Colonic mucosa (tissue), 4 donors: ENCODE results near the gene PTPN18. TPM values are rescaled to one million over a fixed set of nuclear protein-coding genes. Genes with fewer than 3 reads are reported as not detected.

Source experiments
- DNase-seq: peaks from one replicate; pipeline ENCODE4 v3.0.0-alpha.2; 2020
- H3K27ac ChIP-seq: fragments of 200-600 bp; one replicate; pipeline ENCODE4 v1.8.0; 2021
- H3K27me3 ChIP-seq: fragments of 200-600 bp; one replicate; pipeline ENCODE4 v1.8.0; 2021
- H3K36me3 ChIP-seq: fragments of 200-600 bp; one replicate; pipeline ENCODE4 v1.8.0; 2021
- H3K4me1 ChIP-seq: fragments of 200-600 bp; one replicate; pipeline ENCODE4 v1.8.0; 2021; ENCODE audit warnings: mild to moderate bottlenecking
- H3K4me3 ChIP-seq: fragments of 200-600 bp; one replicate; pipeline ENCODE4 v1.8.0; 2021
- H3K9ac ChIP-seq, 2 donors: one replicate each; pipeline ENCODE4 v1.7.0; 2013; ENCODE audit warnings: control low read depth in 2 of 2, low read depth in 2 of 2, low read length in 2 of 2
- H3K9me3 ChIP-seq: fragments of 200-600 bp; one replicate; pipeline ENCODE4 v1.8.0; 2021
- intact Hi-C: fragments of 100-400 bp; cut with DNase I; formaldehyde crosslinking; loops from one replicate; pipeline ENCODE4 v1.14.1; 2022
- total RNA-seq, 2 donors: library from RNA; stranded (reverse); fragmentation: NEBNext Ultra II Directional in 1 of 2; extraction: Animal tissue kit (Norgen Biotek cat#: 25700) in 1 of 2; gene quantifications; one replicate each; pipeline ENCODE4 v1.2.1, GENCODE V29; 2021
- TF ChIP-seq, protein P1 (sequence below): fragments of 200-600 bp; IDR thresholded peaks from one replicate; pipeline ENCODE4 v1.8.0; 2022; ENCODE audit warnings: antibody characterized with exemption, mild to moderate bottlenecking
- donor health status: healthy.
- donor health status: DM: no; HTN: no; CAD: no.
- donor health status: DM: no; HTN: no; CAD: no.

The PTPN18 gene
- total RNA-seq, 2 donors from 2014 or later: 85.0 to 160 TPM

DNA sequence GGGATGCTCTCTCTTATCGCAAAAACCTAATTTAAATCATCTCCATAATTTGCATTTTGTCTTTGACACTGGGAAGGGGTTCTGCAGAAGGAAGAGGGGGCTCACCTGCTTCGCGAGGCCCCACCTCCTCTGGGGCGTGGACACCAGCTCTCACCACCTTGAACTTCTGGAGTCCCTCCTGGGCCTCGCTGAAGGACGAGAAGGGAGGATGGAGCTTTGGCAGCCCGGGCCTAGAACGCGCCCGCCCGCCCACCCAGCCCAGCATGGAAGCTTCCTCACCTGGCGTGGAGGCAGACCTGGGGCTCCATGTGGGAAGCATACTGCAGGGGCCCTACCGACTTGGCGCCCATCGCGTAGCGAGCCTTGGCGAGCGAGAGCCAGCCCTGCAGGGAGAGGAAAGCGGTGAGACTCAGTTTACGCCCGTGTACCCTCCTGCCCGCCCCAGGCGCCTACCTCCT is 14.3 kb upstream of the PTPN18 start:
- H3K9me3 ChIP-seq: no peaks in the 10 kb centered on the region
- TF ChIP-seq, protein P1, sequence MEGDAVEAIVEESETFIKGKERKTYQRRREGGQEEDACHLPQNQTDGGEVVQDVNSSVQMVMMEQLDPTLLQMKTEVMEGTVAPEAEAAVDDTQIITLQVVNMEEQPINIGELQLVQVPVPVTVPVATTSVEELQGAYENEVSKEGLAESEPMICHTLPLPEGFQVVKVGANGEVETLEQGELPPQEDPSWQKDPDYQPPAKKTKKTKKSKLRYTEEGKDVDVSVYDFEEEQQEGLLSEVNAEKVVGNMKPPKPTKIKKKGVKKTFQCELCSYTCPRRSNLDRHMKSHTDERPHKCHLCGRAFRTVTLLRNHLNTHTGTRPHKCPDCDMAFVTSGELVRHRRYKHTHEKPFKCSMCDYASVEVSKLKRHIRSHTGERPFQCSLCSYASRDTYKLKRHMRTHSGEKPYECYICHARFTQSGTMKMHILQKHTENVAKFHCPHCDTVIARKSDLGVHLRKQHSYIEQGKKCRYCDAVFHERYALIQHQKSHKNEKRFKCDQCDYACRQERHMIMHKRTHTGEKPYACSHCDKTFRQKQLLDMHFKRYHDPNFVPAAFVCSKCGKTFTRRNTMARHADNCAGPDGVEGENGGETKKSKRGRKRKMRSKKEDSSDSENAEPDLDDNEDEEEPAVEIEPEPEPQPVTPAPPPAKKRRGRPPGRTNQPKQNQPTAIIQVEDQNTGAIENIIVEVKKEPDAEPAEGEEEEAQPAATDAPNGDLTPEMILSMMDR: no peak
- H3K4me1 ChIP-seq: peaks cover 6% of the 10 kb centered on the region
- no peaks in the 10 kb centered on the region for H3K27me3 ChIP-seq
- DNase-seq: peak; percentile 68
- H3K36me3 ChIP-seq: peaks cover 14% of the 10 kb centered on the region
- H3K4me3 ChIP-seq: peak overlapping the region; percentile 76
- peak overlapping the region; percentile 78 to 93 for H3K9ac ChIP-seq
- H3K27ac ChIP-seq: peak overlapping the region; percentile 91
- intact Hi-C loops: no loop called here

DNA sequence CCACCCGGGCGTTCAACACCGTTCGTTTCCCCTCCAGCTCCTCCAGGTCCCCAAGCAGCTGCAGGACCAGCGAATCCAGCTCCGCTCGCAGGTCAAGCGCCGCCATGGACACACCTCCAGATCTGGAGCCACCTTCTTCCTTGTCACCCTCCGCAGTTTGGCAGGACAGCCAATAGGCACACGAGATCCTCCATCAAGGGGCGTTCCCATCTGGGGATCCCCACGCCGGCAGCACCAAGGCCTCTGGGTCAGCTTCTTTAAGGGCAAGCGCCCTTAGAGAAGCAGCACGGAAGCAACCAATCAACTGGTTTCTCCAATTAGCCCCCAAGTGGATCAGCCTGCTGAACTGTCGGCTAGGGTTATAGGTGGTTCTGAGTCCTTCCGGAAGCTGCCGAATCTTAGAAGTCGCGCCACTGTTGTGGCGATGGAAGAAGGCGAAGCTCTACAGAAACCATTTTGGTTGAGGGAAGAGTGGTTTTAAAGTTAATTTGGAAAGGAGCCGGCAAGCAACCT is 13.8 kb upstream of the PTPN18 start:
- Histone ChIP-seq H3K4me1 (peaks cover 6% of the 10 kb centered on the region), H3K27me3 (no peaks in the 10 kb centered on the region), H3K27ac (peak overlapping the region; percentile 91), H3K9me3 (no peaks in the 10 kb centered on the region), H3K36me3 (peaks cover 14% of the 10 kb centered on the region), H3K9ac (peak overlapping the region; percentile 78 to 93), H3K4me3 (peak overlapping the region; percentile 76)
- DNase-seq: peak; percentile 93
- TF ChIP-seq, protein P1: no peak
- intact Hi-C loops: no loop called here

DNA sequence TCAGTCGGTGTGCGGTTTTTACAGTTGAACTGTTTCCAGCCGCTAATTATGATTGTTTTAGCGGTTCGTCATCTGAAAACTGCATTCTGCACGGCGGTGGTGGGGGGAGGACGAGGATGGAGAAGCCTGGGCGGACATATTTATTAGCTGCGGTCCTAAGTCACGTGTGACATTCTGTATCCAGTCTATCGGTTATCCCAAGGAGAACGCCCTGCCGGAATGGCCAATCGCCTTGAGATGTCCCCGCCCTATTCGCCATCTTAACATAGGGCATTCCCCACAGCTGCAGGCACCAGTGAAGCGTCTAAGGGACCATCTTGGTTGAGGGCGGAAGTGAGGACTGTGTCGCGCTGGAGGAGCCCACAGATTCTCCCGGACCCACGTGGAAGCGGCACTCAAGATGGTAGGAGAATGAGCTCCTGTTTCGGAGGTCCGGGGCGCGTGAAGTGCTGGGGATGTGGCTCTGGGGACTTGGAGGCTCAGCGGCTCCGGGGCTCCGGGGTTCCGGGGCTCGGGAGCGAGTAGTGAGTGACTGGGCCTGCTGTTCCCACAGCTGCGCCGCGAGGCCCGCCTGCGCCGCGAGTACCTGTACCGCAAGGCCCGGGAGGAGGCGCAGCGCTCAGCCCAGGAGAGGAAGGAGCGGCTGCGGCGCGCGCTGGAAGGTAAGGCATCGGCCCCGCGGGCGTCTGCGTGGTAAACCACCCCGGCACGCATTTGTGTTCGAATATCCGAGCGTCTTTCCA is 13.2 kb upstream of the PTPN18 start, which contains the start of gene IMP4:
TSS of gene IMP4 (plus strand) at position 365 of the 743 bp plus-strand sequence. CDS start at position 401, 36 bp downstream.
- peak within 1 kb of the TSS; percentile 91 for H3K27ac ChIP-seq
- H3K9ac ChIP-seq: peak within 1 kb of the TSS; percentile 78 to 93
- TF ChIP-seq, protein P1: peak; percentile 15
- no peaks in the 10 kb centered on the region for H3K27me3 ChIP-seq
- intact Hi-C loops: no loop called here
- no peaks in the 10 kb centered on the region for H3K9me3 ChIP-seq
- peak within 1 kb of the TSS; percentile 76 for H3K4me3 ChIP-seq
- H3K36me3 ChIP-seq: peaks cover 14% of the 10 kb centered on the region
- H3K4me1 ChIP-seq: peaks cover 6% of the 10 kb centered on the region
- DNase-seq: peak; percentile 98

DNA sequence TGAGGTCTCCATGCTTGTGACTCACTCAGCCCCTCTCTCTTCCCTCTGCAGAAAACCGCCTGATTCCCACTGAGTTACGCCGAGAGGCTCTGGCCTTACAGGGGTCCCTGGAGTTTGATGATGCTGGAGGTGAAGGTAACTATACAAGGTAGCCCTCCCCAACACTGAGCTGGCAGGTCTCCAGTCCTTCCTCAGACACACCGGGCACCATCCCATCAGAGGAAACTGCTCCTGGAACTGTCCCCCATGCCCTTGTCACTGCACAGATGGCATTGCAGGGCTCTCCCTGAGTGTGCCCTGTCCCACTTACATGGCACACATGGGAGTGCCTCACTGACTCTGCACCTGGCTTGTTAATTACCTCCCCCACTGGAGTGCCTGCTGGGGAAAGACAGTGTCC is 11.3 kb upstream of the PTPN18 start:
- H3K9ac ChIP-seq: no peak overlapping the region
- DNase-seq: no peak
- H3K36me3 ChIP-seq: peaks cover 14% of the 10 kb centered on the region
- no peaks in the 10 kb centered on the region for H3K27me3 ChIP-seq
- no peaks in the 10 kb centered on the region for H3K9me3 ChIP-seq
- intact Hi-C loops: no loop called here
- peaks cover 6% of the 10 kb centered on the region for H3K4me1 ChIP-seq
- H3K4me3 ChIP-seq: no peak overlapping the region
- TF ChIP-seq, protein P1: no peak
- no peak overlapping the region for H3K27ac ChIP-seq

DNA sequence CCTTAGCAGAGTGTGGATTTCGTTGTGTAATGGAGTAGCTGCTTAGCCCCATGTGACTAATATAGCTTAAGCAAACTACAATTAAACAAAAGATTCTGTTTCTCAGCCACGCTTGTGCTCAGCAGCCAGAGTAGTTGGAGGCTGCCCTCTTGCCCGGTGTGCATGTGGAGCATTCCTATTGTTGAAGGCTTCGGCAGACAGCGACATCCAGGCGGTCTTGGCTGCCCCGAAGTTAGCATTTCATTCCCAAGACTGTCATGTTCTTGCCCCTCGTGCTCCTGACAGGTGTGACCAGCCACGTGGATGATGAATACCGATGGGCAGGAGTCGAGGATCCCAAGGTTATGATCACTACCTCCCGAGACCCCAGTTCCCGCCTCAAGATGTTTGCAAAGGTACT is 10.8 kb upstream of the PTPN18 start:
- no peaks in the 10 kb centered on the region for H3K9me3 ChIP-seq
- intact Hi-C loops: no loop called here
- TF ChIP-seq, protein P1: no peak
- no peaks in the 10 kb centered on the region for H3K27me3 ChIP-seq
- H3K27ac ChIP-seq: no peak overlapping the region
- no peak for DNase-seq
- peaks cover 14% of the 10 kb centered on the region for H3K36me3 ChIP-seq
- no peak overlapping the region for H3K4me3 ChIP-seq
- H3K9ac ChIP-seq: no peak overlapping the region
- H3K4me1 ChIP-seq: peaks cover 6% of the 10 kb centered on the region
